ENCODE data around the gene CSNK1A1.
"Not testable (repeated sequence)": the region's sequence is repeated elsewhere in the genome, so short reads cannot be mapped to it uniquely, and the experiment has no call there.

The CSNK1A1 gene

GRCh38 chr5:149572170-149572569 is 20.9 kb upstream of the CSNK1A1 start:
- no peak for DNase-seq

GRCh38 chr5:149567226-149567625 is 16.0 kb upstream of the CSNK1A1 start:
- DNase-seq = no peak

GRCh38 chr5:149564542-149565140 is 13.4 kb upstream of the CSNK1A1 start:
- peak; percentile 80 for DNase-seq

- DNase-seq = peak; percentile 34
Measured at GRCh38 chr5:149563466-149563865, 12.2 kb upstream of the CSNK1A1 start.

GRCh38 chr5:149561848-149562247 is 10.6 kb upstream of the CSNK1A1 start:
- DNase-seq = peak; percentile 98

- no peak for DNase-seq
Measured at GRCh38 chr5:149559706-149560105, 8.5 kb upstream of the CSNK1A1 start.

GRCh38 chr5:149552553-149553160 is 1.4 kb upstream of the CSNK1A1 start:
- no peak for DNase-seq

GRCh38 chr5:149552038-149552494 is 827 bp upstream of the CSNK1A1 start:
- DNase-seq = no peak

- DNase-seq = no peak
Measured at GRCh38 chr5:149550594-149551226, 529 bp downstream of the CSNK1A1 start.

GRCh38 chr5:149550268-149550583 is 1.0 kb downstream of the CSNK1A1 start:
- no peak for DNase-seq

GRCh38 chr5:149549461-149550267 is 1.6 kb downstream of the CSNK1A1 start:
- peak; percentile 61 for DNase-seq

GRCh38 chr5:149546974-149547373 is 4.3 kb downstream of the CSNK1A1 start:
- DNase-seq = no peak

- DNase-seq = no peak
Measured at GRCh38 chr5:149545327-149545726, 5.9 kb downstream of the CSNK1A1 start.

- no peak for DNase-seq
Measured at GRCh38 chr5:149544028-149544420, 7.2 kb downstream of the CSNK1A1 start.

GRCh38 chr5:149543361-149544027 is 7.7 kb downstream of the CSNK1A1 start:
- no peak for DNase-seq

GRCh38 chr5:149541893-149542292 is 9.3 kb downstream of the CSNK1A1 start:
- DNase-seq = no peak

- DNase-seq = no peak
Measured at GRCh38 chr5:149540089-149540488, 11.2 kb downstream of the CSNK1A1 start.

GRCh38 chr5:149537374-149537975 is 13.8 kb downstream of the CSNK1A1 start:
- DNase-seq = no peak

GRCh38 chr5:149535787-149536186 is 15.5 kb downstream of the CSNK1A1 start:
- not testable (repeated sequence) for DNase-seq

GRCh38 chr5:149532413-149532812 is 18.8 kb downstream of the CSNK1A1 start:
- no peak for DNase-seq

GRCh38 chr5:149529463-149529862 is 21.8 kb downstream of the CSNK1A1 start:
- no peak for DNase-seq

- no peak for DNase-seq
Measured at GRCh38 chr5:149528281-149529060, 22.8 kb downstream of the CSNK1A1 start.

Data from kidney glomerular epithelial cell (primary cell).